ENCODE data around the gene KCNA10.

The KCNA10 gene

DNA sequence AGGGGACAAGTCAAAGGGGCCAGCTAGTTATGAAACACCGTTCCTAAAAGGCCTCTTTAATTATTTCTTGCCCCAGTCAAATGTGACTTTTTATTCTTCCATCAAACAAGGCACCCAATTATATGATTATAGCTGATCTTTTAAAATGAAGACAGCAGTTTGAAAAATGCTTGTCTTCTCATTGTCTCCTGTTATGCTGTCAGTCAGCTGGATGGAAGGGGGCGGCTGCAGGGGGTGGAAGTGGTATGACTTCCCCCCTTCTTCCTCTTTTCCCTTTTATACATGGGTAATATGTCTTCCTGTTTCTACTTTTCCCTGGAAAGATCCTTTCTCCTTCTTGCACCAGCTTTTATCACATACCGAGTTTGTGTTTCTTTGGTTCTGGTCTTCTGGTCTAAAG lies 25.8 kb upstream of the KCNA10 start:
- Mint-ChIP-seq H3K4me1 (ENCODE audit: low read depth) (no peaks in the 10 kb centered on the region), H3K36me3 (no peaks in the 10 kb centered on the region), H3K4me3 (no peak overlapping the region), H3K27me3 (no peaks in the 10 kb centered on the region), H3K27ac (no peak overlapping the region), H3K9me3 (ENCODE audit: low read depth) (no peaks in the 10 kb centered on the region)

DNA sequence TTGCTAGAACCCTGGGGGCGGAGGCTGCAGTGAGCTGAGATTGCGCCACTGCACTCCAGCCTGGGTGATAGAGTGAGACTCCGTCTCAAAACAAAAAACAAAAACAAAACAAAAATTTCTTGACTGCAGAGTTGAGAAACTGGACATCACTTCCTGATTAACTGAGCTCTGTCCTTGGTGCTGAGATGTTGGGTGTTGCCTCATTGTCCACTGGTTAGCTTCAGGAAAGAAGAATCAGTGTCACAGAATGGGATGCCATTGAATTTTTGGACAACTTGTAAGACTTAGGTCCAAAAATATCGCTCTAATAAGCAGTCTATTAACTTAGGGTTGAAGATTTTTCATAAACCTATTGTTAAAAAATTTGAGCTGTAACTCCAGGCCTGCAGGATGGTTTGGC lies 23.8 kb upstream of the KCNA10 start:
- H3K4me1 Mint-ChIP-seq (ENCODE audit: low read depth): no peaks in the 10 kb centered on the region
- no peaks in the 10 kb centered on the region for H3K36me3 Mint-ChIP-seq
- H3K9me3 Mint-ChIP-seq (ENCODE audit: low read depth): no peaks in the 10 kb centered on the region
- no peak overlapping the region for H3K4me3 Mint-ChIP-seq
- H3K27me3 Mint-ChIP-seq: no peaks in the 10 kb centered on the region
- H3K27ac Mint-ChIP-seq: no peak overlapping the region

DNA sequence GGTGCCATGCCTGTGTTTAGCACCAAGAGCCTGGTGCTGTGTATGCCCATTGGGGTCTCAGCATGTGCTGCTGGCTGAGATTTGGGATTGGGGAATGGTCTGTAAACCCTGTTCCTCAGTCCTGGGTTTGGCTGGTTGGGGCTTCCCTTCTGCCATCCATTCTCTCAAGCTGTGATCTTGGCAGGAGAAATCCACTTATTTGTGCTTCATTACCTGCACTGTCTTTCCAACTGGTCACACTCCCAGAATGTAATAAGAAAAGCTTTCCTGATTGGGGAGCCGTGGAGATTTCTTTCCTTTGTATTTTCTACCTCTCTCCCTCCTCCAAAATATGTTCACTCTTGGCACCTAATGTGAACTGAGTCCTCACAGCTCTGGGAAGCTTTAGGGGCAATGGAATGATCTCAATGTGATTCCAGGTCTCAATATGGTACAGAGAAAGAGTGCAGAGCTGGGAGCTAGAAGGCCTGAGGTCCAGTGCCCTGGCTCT lies 23.0 kb upstream of the KCNA10 start:
- no peak overlapping the region for H3K4me3 Mint-ChIP-seq
- no peaks in the 10 kb centered on the region for H3K9me3 Mint-ChIP-seq (ENCODE audit: low read depth)
- H3K27ac Mint-ChIP-seq: no peak overlapping the region
- no peaks in the 10 kb centered on the region for H3K36me3 Mint-ChIP-seq
- H3K27me3 Mint-ChIP-seq: no peaks in the 10 kb centered on the region
- no peaks in the 10 kb centered on the region for H3K4me1 Mint-ChIP-seq (ENCODE audit: low read depth)

DNA sequence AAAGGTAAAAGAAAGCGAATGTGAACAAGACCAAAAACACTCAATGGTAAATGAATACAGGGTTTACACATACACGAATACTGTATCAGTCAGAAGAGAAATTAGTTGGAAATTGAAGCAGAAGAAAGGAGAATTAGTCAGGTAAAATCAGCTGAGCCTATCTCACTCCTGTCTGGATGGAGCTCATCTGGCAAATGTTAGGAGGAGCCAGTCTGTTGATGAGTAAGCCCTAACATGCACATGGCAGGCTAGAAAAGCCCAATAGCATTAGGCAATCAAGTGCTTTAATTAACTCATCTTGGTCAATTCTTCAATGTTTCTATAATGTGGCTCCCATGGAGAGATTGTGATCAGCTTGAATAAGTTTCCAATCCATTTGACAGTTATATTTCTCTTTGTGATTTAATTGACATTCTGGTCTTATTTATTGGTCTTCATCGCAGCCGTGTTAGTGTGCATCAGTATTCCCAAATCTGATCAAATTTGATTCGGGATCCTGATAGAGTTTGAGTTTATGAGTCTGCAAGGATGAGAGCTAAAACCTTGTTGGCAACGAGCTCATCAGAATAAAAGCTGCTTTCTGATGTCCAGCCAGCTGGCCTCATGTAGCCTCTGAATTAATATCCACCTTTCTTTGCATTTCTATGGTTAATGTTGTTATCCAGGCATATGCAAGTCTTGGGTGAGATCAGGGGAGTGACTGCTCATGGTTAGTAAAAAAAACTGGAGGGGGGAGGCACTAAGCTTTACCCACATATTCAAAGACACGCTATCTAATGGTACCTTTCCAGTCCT lies 22.1 kb upstream of the KCNA10 start:
- H3K27me3 Mint-ChIP-seq: no peaks in the 10 kb centered on the region
- no peaks in the 10 kb centered on the region for H3K36me3 Mint-ChIP-seq
- H3K27ac Mint-ChIP-seq: no peak overlapping the region
- no peaks in the 10 kb centered on the region for H3K4me1 Mint-ChIP-seq (ENCODE audit: low read depth)
- no peaks in the 10 kb centered on the region for H3K9me3 Mint-ChIP-seq (ENCODE audit: low read depth)
- H3K4me3 Mint-ChIP-seq: no peak overlapping the region

DNA sequence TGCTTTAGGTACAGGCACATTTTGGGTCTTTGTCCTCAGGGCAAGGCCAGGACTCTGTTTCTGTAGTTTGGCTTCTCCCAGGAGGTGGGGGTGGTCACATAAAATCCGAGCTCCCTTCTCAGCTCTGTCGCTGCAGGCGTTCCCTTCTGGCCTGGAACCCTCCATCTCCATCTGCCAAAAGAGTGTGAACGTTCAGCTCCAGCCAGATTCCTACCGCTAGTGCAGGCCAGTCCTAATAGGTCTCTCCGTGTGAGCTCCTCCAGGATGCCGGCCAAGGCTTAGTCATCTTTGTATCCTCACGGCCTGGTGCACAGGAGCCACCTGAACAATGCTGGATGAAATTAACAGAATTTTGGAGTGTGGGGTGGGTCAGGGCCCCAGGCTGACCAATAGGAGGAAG lies 19.9 kb upstream of the KCNA10 start:
- no peaks in the 10 kb centered on the region for H3K27me3 Mint-ChIP-seq
- no peaks in the 10 kb centered on the region for H3K36me3 Mint-ChIP-seq
- H3K9me3 Mint-ChIP-seq (ENCODE audit: low read depth): no peaks in the 10 kb centered on the region
- H3K4me1 Mint-ChIP-seq (ENCODE audit: low read depth): no peaks in the 10 kb centered on the region
- H3K27ac Mint-ChIP-seq: no peak overlapping the region
- no peak overlapping the region for H3K4me3 Mint-ChIP-seq

DNA sequence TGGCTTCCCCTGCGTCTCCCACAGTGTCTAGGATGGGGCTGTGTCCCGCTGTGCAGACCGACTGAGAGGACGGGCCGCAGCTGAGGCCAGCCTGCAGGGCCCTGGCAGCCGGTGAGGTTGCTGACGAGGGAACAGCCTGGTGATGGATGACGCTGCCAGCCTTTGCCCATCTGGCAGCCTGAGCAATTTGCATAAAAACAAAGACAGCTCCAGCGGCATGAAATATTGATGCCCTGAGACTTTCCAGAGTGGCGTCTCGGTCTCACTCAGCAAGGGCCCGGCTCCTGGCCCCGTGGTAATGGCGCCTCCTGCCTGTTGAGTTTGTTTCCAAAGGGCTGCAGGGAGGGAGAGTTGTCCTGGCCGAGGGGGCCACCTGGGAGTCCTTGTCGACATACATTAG lies 19.1 kb upstream of the KCNA10 start:
- Mint-ChIP-seq H3K36me3 (no peaks in the 10 kb centered on the region), H3K27me3 (no peaks in the 10 kb centered on the region)

DNA sequence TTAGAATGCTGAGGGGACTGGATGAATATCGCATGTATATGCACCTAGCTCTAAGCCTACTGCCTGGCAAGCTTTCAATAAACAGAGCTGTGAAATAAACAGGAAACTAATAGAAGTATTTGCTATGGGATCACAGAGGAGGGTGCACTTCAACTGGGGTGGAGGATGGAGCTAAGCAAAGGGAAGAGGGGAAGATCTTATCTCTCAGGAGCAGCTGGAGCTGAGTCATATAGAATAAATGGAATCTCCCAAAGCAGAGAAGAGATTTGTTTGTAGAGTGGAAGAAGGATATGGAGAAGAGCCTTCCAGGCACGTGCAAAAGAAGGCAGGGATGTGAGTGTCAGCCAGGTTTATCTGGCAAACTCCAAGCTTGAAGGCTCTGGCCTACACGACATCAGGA lies 17.0 kb upstream of the KCNA10 start:
- Mint-ChIP-seq H3K36me3 (no peaks in the 10 kb centered on the region), H3K4me1 (ENCODE audit: low read depth) (no peaks in the 10 kb centered on the region), H3K4me3 (no peak overlapping the region), H3K9me3 (ENCODE audit: low read depth) (no peaks in the 10 kb centered on the region), H3K27ac (no peak overlapping the region), H3K27me3 (no peaks in the 10 kb centered on the region)

More for the DNA sequence above, 19.1 kb upstream of the KCNA10 start:
- H3K9me3 Mint-ChIP-seq (ENCODE audit: low read depth): no peaks in the 10 kb centered on the region
- H3K4me3 Mint-ChIP-seq: no peak overlapping the region
- H3K4me1 Mint-ChIP-seq (ENCODE audit: low read depth): no peaks in the 10 kb centered on the region
- no peak overlapping the region for H3K27ac Mint-ChIP-seq

DNA sequence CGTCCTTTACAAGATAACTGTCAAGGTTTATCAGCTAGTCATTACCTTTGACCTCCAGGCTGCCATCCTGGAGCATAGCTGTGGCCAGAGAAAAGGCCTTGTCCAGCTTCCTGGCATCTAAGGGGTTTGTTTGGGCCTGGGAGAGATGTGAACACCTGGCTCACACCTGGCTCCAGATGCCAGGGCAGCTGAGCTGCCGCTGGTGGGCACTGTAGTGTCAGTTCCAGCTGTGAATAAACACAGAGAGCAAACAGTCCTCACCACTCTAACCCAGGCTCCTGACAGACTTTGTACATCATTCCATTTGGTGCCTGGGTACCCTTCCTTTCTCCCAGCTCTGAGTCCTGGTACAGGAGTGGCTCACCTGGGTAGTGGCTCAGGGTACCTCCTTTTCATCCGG lies 14.3 kb upstream of the KCNA10 start:
- Mint-ChIP-seq H3K4me1 (ENCODE audit: low read depth) (no peaks in the 10 kb centered on the region), H3K27me3 (peaks cover 5% of the 10 kb centered on the region), H3K36me3 (no peaks in the 10 kb centered on the region), H3K27ac (no peak overlapping the region), H3K9me3 (ENCODE audit: low read depth) (no peaks in the 10 kb centered on the region), H3K4me3 (no peak overlapping the region)

DNA sequence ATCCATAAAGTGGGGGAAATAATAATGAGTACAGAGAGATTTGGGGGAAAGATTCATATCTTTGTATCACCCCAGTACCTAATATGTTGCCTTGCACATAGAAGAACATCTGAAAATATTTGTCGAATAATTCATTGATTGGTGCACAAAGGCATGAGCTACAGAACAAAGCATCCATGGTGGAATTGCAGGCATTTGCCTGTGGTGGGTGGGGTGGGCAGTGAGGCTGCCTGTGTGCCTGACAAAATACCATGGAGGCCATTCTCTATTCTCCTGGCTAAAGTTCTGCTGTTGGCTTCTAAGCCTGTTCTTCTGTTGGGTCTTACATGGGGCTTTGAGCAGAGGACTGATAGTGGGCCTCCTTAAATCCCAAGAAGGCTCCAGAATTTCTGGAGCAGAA lies 10.0 kb upstream of the KCNA10 start:
- Mint-ChIP-seq H3K27me3 (peaks cover 6% of the 10 kb centered on the region), H3K9me3 (ENCODE audit: low read depth) (no peaks in the 10 kb centered on the region), H3K4me3 (no peak overlapping the region), H3K4me1 (ENCODE audit: low read depth) (no peaks in the 10 kb centered on the region), H3K36me3 (no peaks in the 10 kb centered on the region), H3K27ac (no peak overlapping the region)

DNA sequence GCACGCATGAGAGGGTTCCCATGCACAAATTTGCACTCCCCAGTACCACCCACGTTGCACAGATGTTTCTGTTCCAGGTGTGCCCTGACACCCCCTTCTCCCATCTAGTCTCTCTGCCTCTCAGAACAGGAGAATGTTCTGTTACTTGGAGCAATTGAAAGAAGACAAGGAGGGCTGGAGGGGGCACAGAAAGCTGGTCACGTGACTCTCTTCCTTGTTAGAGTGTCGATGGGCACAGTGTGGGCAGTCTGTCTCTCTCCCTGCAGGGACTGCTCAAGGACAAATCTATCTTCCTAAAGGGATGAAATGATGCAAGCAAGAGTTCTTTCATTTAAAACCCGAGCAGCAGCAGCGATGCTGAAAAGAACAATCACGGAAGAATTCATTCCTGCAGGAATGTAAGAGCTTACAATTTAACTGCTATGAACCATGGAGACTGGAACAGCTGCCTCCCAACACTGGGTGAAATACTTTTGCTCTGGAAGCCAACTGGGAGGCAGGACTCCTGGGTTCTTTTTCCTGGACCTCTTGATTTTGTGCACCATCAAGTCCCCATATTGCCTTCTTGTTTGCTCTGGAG lies 7.3 kb upstream of the KCNA10 start:
- no peaks in the 10 kb centered on the region for H3K9me3 Mint-ChIP-seq (ENCODE audit: low read depth)
- no peak overlapping the region for H3K27ac Mint-ChIP-seq
- H3K27me3 Mint-ChIP-seq: peaks cover 16% of the 10 kb centered on the region
- H3K4me1 Mint-ChIP-seq (ENCODE audit: low read depth): no peaks in the 10 kb centered on the region
- H3K36me3 Mint-ChIP-seq: no peaks in the 10 kb centered on the region
- no peak overlapping the region for H3K4me3 Mint-ChIP-seq

DNA sequence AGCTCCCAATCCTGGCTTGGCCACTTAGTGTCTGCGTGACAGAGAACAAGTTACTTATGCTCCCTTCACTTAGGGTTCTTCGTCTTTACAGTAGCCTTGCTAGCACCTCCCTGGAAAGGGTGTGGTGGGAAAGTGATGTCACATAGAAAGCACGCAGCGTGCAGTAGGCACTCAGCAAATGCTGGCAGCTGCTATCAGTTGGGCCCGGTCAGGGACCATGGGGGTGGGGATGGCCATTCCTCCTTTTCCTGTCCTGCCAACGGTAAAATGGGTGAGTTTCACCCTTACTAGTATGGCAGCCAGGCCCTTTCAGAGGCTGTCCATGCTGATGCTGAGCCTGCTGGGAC lies 6.2 kb upstream of the KCNA10 start:
- Mint-ChIP-seq H3K9me3 (ENCODE audit: low read depth) (no peaks in the 10 kb centered on the region), H3K4me3 (no peak overlapping the region), H3K27ac (no peak overlapping the region), H3K36me3 (no peaks in the 10 kb centered on the region), H3K27me3 (peaks cover 17% of the 10 kb centered on the region), H3K4me1 (ENCODE audit: low read depth) (no peaks in the 10 kb centered on the region)

DNA sequence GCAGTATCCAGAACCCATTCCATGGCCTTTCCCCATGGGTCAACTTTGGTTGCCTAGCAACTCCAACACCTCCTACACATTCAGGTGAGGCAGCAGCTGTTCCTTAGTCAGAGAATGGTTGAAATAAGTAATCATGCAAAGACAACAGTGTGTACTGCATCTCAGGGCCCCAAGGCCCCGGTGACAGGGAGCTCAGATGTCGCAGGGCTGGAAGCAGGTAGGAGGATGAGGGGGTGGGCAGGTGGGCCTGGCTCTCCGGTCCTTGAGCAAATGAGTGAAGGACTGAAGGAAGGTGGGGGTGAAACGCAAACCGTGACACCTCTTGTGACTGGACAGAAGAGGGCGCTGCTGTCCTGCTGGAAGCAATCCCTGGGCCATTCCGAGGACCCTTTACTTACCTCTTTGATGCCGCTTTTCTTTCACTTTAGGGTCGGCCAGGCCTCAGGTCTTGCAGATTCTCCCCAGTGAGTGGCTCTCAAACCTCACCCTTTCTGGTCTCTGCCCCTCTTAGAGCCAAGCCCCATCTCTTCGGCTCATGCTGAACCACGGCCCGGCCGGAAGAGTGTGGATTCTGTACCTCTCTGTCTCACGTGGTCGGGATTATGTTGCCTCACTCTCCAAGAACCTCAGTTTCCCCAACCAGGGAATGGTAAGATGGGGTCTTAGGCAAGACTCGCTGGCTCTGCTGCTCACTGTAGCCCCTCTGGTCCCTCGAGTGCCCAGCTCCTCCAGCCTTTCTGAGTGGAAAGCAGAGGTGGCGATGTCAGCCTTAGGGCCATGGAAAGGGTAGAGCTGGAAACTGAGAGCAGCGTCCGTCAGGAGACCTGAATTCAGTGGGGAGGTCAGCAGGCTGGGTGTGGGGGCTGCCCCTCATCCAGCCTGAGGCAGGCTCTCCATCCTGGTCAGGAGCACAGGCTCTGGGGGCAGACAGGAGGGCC lies 5.6 kb upstream of the KCNA10 start:
- Mint-ChIP-seq H3K27me3 (peaks cover 17% of the 10 kb centered on the region), H3K4me1 (ENCODE audit: low read depth) (no peaks in the 10 kb centered on the region), H3K36me3 (no peaks in the 10 kb centered on the region), H3K4me3 (peak overlapping the region; percentile 27), H3K27ac (no peak overlapping the region), H3K9me3 (ENCODE audit: low read depth) (no peaks in the 10 kb centered on the region)

DNA sequence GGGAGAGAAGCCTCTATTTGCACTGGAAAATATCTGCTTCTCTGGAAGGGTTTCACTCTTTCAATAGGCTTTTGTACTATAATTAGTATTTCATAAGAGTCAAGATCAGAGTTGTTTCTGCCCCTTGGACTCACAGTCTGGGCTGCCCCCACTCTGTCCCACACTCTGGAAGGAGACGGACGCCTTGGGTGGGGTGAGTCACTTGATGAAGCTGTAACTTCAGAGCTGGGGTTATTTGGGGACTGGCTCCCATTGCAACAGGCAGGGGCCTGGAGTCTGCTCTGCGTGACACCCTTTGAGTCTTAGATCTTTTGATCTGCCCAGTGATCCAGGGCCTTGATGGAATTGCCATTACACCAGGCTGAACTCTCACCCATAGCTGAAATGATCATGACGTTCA lies 4.0 kb upstream of the KCNA10 start:
- Mint-ChIP-seq H3K36me3 (no peaks in the 10 kb centered on the region), H3K4me1 (ENCODE audit: low read depth) (no peaks in the 10 kb centered on the region), H3K27me3 (peaks cover 12% of the 10 kb centered on the region), H3K4me3 (no peak overlapping the region), H3K27ac (no peak overlapping the region), H3K9me3 (ENCODE audit: low read depth) (no peaks in the 10 kb centered on the region)

DNA sequence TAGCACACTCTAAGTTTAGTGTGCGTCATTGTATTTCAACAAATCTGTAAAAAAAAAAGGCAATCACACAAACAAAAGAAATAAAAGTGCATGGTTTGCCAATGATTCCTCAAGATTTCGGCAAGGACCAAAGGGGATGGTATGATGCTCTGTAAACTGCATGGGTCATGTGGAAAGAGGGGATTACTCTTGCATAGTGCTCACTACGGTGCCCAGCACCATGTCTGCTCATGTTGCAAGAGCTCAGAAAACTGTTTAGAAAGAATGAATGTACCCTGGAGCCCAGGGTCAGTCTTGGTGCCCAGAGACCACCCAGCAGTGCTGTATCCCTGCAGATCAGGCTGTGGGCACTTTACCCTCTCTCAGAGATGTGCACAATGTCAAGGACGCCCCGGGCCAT lies 3.6 kb upstream of the KCNA10 start:
- no peaks in the 10 kb centered on the region for H3K4me1 Mint-ChIP-seq (ENCODE audit: low read depth)
- H3K36me3 Mint-ChIP-seq: peaks cover 2% of the 10 kb centered on the region
- H3K4me3 Mint-ChIP-seq: no peak overlapping the region
- H3K27me3 Mint-ChIP-seq: peaks cover 15% of the 10 kb centered on the region
- H3K9me3 Mint-ChIP-seq (ENCODE audit: low read depth): no peaks in the 10 kb centered on the region
- H3K27ac Mint-ChIP-seq: no peak overlapping the region

DNA sequence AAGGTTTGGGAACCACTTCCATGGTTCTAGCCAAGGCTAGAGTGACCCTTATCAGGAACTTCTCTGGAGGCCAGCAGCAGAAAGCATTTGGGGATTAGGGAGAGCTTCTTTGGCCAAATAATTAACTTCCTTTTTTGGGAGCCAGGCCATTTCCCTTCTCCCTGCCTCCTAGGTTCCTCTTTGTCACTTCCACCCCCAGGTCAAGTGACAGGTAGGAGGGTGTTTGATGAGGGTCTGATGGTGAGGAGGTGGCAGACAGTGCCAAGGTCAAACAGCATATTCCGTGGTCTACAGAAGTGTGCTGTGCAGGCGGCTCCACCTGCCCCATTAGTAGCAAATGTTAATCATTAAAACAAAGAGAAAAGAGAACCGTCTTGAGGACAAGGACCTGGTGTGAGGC lies 1.9 kb upstream of the KCNA10 start:
- Mint-ChIP-seq H3K4me3 (no peak overlapping the region), H3K27ac (no peak overlapping the region), H3K36me3 (peaks cover 4% of the 10 kb centered on the region), H3K9me3 (ENCODE audit: low read depth) (no peaks in the 10 kb centered on the region), H3K27me3 (peaks cover 19% of the 10 kb centered on the region), H3K4me1 (ENCODE audit: low read depth) (no peaks in the 10 kb centered on the region)

All from activated naive CD8-positive, alpha-beta T cell (primary cell).